Panc1 (cell line): Measurements from ENCODE around the gene SLC6A11. TPM values are rescaled to one million over a fixed set of nuclear protein-coding genes. Genes with fewer than 3 reads are reported as not detected.

Experiments
- ATAC-seq: fragments of 200-7000 bp; cut with Tn5 transposase; 2 replicates; pipeline ENCODE4 v1.9.1; 2020; ENCODE audit warnings: mild to moderate bottlenecking, moderate library complexity
- BruUV-seq: library from RNA; stranded (reverse); fragments of 400-500 nt; replicated peaks from 2 replicates; lab custom pipeline; 2021; lab: Mats Ljungman, UMichigan
- CTCF ChIA-PET: fragments of 300-600 bp; sonication (Branson Sonifier 250); formaldehyde crosslinking; loops from one replicate; lab custom pipeline; 2022; ENCODE audit warnings: antibody characterized with exemption; lab: Charles Lee
- POLR2A ChIA-PET: fragments of 300-600 bp; sonication (Branson Sonifier 250); formaldehyde crosslinking; loops from one replicate; lab custom pipeline; 2022; ENCODE audit warnings: antibody characterized with exemption; lab: Charles Lee
- DNase-seq: peaks from one replicate; pipeline ENCODE4 v3.0.0-alpha.2; 2010; ENCODE audit warnings: low read depth, low spot score
- H3K27ac ChIP-seq: 2 replicates; pipeline ENCODE4 v1.5.1; 2011; ENCODE audit warnings: mild to moderate bottlenecking, low read length, inconsistent platforms
- H3K27me3 ChIP-seq: fragments of 200-500 bp; sonication (Bioruptor generic); 2 replicates; pipeline ENCODE4 v1.6.0; 2014; ENCODE audit warnings: low read length, inconsistent platforms; ENCODE audit not compliant: control insufficient read depth, insufficient read depth
- H3K36me3 ChIP-seq: fragments of 200-500 bp; sonication (Bioruptor generic); 2 replicates; pipeline ENCODE4 v1.5.1; 2014; ENCODE audit warnings: inconsistent platforms, mild to moderate bottlenecking, low read length, moderate library complexity; ENCODE audit not compliant: control insufficient read depth, insufficient read depth
- H3K4me1 ChIP-seq: 2 replicates; pipeline ENCODE4 v1.5.1; 2011; ENCODE audit warnings: inconsistent platforms, mild to moderate bottlenecking, low read length, moderate library complexity; ENCODE audit not compliant: control insufficient read depth, insufficient read depth
- H3K4me3 ChIP-seq, 2 experiments: 2 replicates each; pipeline ENCODE4 v1.5.1; 2011 to 2012; ENCODE audit warnings: low read depth in 2 of 2, low read length in 2 of 2, mild to moderate bottlenecking in 2 of 2, inconsistent platforms in 1 of 2, moderate library complexity in 1 of 2
- H3K9me3 ChIP-seq: fragments of 200-500 bp; sonication (Bioruptor generic); 2 replicates; pipeline ENCODE4 v1.5.1; 2014; ENCODE audit warnings: low read depth, mild to moderate bottlenecking, inconsistent platforms, low read length, moderate library complexity; ENCODE audit not compliant: control insufficient read depth, insufficient read depth
- CTCF ChIP-seq: fragments of 450-650 bp; IDR thresholded peaks from 2 replicates; pipeline ENCODE4 v1.5.1; 2017; ENCODE audit warnings: mild to moderate bottlenecking
- POLR2AphosphoS5 ChIP-seq: IDR thresholded peaks from 2 replicates; pipeline ENCODE4 v1.6.1; 2012; ENCODE audit warnings: mild to moderate bottlenecking, low read depth, low read length, moderate library complexity
- SIN3A ChIP-seq: IDR thresholded peaks from 2 replicates; pipeline ENCODE4 v1.6.1; 2012; ENCODE audit warnings: low read depth, mild to moderate bottlenecking, low read length, moderate library complexity, borderline replicate concordance; ENCODE audit not compliant: insufficient read depth
- TCF7L2 ChIP-seq: IDR thresholded peaks from 2 replicates; pipeline ENCODE4 v1.6.1; 2011; ENCODE audit warnings: mild to moderate bottlenecking, low read depth, low read length, inconsistent platforms
- in situ Hi-C: cut with HindIII; loops from 2 replicates; pipeline ENCODE4 v1.10.0; 2016; ENCODE audit warnings: low sequenced_read_pairs, low pct_unique_long_range_greater_than_20kb
- intact Hi-C: fragments of 100-400 bp; cut with micrococcal nuclease; formaldehyde crosslinking; loops from one replicate; pipeline ENCODE4 v1.10.0; 2022; ENCODE audit not compliant: unreplicated experiment
- total RNA-seq: library from RNA; stranded (reverse); gene quantifications from one replicate; pipeline ENCODE4 v1.2.1, GENCODE V29; 2021; ENCODE audit not compliant: unreplicated experiment
- TF ChIP-seq, protein P1 (sequence below), 2 experiments: IDR thresholded peaks; 2 replicates each; pipeline ENCODE4 v1.6.1; 2011 to 2012; ENCODE audit warnings: low read depth in 2 of 2, control low read depth in 1 of 2, low read length in 1 of 2, mild to moderate bottlenecking in 1 of 2, moderate library complexity in 1 of 2; ENCODE audit not compliant: insufficient read depth in 1 of 2

Gene SLC6A11
- total RNA-seq, 1 experiment from 2014 or later, result not detected

- ATAC-seq (no peak), DNase-seq (no peak)
- CTCF ChIA-PET, result interaction anchor here (0.6 to 0.7 kb wide), 2 partner anchors 75 to 147 kb away, joined by 3 read pairs; no protein-coding TSS in a partner anchor
- in situ Hi-C loops (no loop called here), intact Hi-C loops (no loop called here)
- H3K4me1 ChIP-seq, result no peaks in the 10 kb centered on the region
- H3K27ac ChIP-seq, result no peak overlapping the region
- no TSS peak for BruUV-seq
- no peaks in the 10 kb centered on the region for H3K36me3 ChIP-seq
- TF ChIP-seq, protein P1, sequence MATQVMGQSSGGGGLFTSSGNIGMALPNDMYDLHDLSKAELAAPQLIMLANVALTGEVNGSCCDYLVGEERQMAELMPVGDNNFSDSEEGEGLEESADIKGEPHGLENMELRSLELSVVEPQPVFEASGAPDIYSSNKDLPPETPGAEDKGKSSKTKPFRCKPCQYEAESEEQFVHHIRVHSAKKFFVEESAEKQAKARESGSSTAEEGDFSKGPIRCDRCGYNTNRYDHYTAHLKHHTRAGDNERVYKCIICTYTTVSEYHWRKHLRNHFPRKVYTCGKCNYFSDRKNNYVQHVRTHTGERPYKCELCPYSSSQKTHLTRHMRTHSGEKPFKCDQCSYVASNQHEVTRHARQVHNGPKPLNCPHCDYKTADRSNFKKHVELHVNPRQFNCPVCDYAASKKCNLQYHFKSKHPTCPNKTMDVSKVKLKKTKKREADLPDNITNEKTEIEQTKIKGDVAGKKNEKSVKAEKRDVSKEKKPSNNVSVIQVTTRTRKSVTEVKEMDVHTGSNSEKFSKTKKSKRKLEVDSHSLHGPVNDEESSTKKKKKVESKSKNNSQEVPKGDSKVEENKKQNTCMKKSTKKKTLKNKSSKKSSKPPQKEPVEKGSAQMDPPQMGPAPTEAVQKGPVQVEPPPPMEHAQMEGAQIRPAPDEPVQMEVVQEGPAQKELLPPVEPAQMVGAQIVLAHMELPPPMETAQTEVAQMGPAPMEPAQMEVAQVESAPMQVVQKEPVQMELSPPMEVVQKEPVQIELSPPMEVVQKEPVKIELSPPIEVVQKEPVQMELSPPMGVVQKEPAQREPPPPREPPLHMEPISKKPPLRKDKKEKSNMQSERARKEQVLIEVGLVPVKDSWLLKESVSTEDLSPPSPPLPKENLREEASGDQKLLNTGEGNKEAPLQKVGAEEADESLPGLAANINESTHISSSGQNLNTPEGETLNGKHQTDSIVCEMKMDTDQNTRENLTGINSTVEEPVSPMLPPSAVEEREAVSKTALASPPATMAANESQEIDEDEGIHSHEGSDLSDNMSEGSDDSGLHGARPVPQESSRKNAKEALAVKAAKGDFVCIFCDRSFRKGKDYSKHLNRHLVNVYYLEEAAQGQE (IDR thresholded peaks at IDR 0.05; ENCODE audit: insufficient read depth in 1 of 2, low read depth in 2 of 2, low read length in 1 of 2), result no peak
- no peak for TF ChIP-seq TCF7L2
- TF ChIP-seq POLR2AphosphoS5, result no peak
- no peak for TF ChIP-seq CTCF
- H3K27me3 ChIP-seq, result 0 out of 2 replicates have a peak, but pooled peaks cover under 1% of the 10 kb centered on the region
- no peak overlapping the region for H3K4me3 ChIP-seq
- POLR2A ChIA-PET, result no interaction called here
- H3K9me3 ChIP-seq, result no peaks in the 10 kb centered on the region
Observed at GRCh38 chr3:10813425-10813824, 2.6 kb upstream of the SLC6A11 start.

GRCh38 chr3:10814623-10815022 lies 1.4 kb upstream of the SLC6A11 start:
- intact Hi-C loops, result no loop called here

More at GRCh38 chr3:10814623-10815022, 1.4 kb upstream of the SLC6A11 start:
- Histone ChIP-seq H3K27me3 (0 out of 2 replicates have a peak, but pooled peaks cover 4% of the 10 kb centered on the region), H3K27ac (no peak overlapping the region), H3K4me3 (no peak overlapping the region), H3K36me3 (no peaks in the 10 kb centered on the region), H3K9me3 (no peaks in the 10 kb centered on the region), H3K4me1 (no peaks in the 10 kb centered on the region)
- BruUV-seq, result no TSS peak
- POLR2A ChIA-PET, result no interaction called here
- TF ChIP-seq POLR2AphosphoS5, result no peak
- TF ChIP-seq, protein P1 (IDR thresholded peaks at IDR 0.05; ENCODE audit: insufficient read depth in 1 of 2, low read depth in 2 of 2, low read length in 1 of 2), result no peak
- TF ChIP-seq SIN3A, result no peak
- no peak for TF ChIP-seq TCF7L2
- TF ChIP-seq CTCF, result no peak
- no peak for DNase-seq
- CTCF ChIA-PET, result no interaction called here
- ATAC-seq, result no peak
- in situ Hi-C loops, result no loop called here
